ENCODE measurements around the gene LSAMP.

GRCh38 chr3:115859002-115859807, 586.1 kb downstream of the LSAMP start:
- TF ChIP-seq CTCF (IDR thresholded peaks at IDR 0.05) (no peak), RCOR1 (IDR thresholded peaks at IDR 0.05; ENCODE audit: low read depth, low read length) (no peak), MYC (IDR thresholded peaks at IDR 0.05; ENCODE audit: borderline replicate concordance, low read length) (no peak), ATOH8 (CRISPR knock-in tag; IDR thresholded peaks at IDR 0.05; ENCODE audit: low read depth) (no peak), EP300 (IDR thresholded peaks at IDR 0.05) (no peak)
